Measurements from ENCODE around the gene SEMA6D.

- TF ChIP-seq CTCF (conservative IDR thresholded peaks at IDR 0.05 in 1 of 2, IDR thresholded peaks at IDR 0.05 in 1 of 2; ENCODE audit: low read depth in 1 of 2, low read length in 2 of 2) (no peak), EZH2 (IDR thresholded peaks at IDR 0.05; ENCODE audit: low read length, missing control alignments) (no peak)
Measured at GRCh38 chr15:47812470-47812999, 95.2 kb downstream of the SEMA6D start.
